ENCODE results near the gene SOX6.

GRCh38 chr11:16335236-16335962 lies 20.9 kb downstream of the SOX6 start:
- TF ChIP-seq CTCF (IDR thresholded peaks at IDR 0.05) (no peak), POLR2A (IDR thresholded peaks at IDR 0.05) (no peak), EP300 (IDR thresholded peaks at IDR 0.05) (no peak), POLR2AphosphoS5 (IDR thresholded peaks at IDR 0.05) (no peak)
